Astrocyte of the spinal cord (primary cell): Measurements from ENCODE around the gene PALLD.
A peak's percentile ranks its signal among the peaks of the same experiment; 100 is the strongest.

Experiments
- DNase-seq: peaks from one replicate; pipeline ENCODE4 v3.0.0; 2011; ENCODE audit warnings: low read depth, low spot score
- H3K4me3 ChIP-seq: 2 replicates; pipeline ENCODE4 v1.5.1; 2011; ENCODE audit warnings: low read depth, mild to moderate bottlenecking, low read length, moderate library complexity
- CTCF ChIP-seq: IDR thresholded peaks from 2 replicates; pipeline ENCODE4 v1.5.1; 2012; ENCODE audit warnings: low read depth, mild to moderate bottlenecking, low read length, inconsistent platforms
- in situ Hi-C: cut with HindIII; loops from 2 replicates; pipeline ENCODE4 v1.10.0; 2017; ENCODE audit warnings: low sequenced_read_pairs

The PALLD gene

GRCh38 chr4:168655182-168655581 is 158.3 kb downstream of the PALLD start:
- no peak for TF ChIP-seq CTCF
- no peak overlapping the region for H3K4me3 ChIP-seq
- no peak for DNase-seq
- in situ Hi-C loops: no loop called here

- DNase-seq: peak; percentile 85
- TF ChIP-seq CTCF: no peak
- no peak overlapping the region for H3K4me3 ChIP-seq
- in situ Hi-C loops: no loop called here
Measured at GRCh38 chr4:168656055-168656660, 159.3 kb downstream of the PALLD start.

GRCh38 chr4:168656946-168657473 is 160.2 kb downstream of the PALLD start:
- in situ Hi-C loops: no loop called here
- no peak for TF ChIP-seq CTCF

GRCh38 chr4:168658751-168659150 is 161.9 kb downstream of the PALLD start:
- no peak overlapping the region for H3K4me3 ChIP-seq
- DNase-seq: no peak
- in situ Hi-C loops: no loop called here
- no peak for TF ChIP-seq CTCF

More at GRCh38 chr4:168656946-168657473, 160.2 kb downstream of the PALLD start:
- H3K4me3 ChIP-seq: no peak overlapping the region
- no peak for DNase-seq

GRCh38 chr4:168659741-168660465 is 163.1 kb downstream of the PALLD start:
- no peak for TF ChIP-seq CTCF
- no peak for DNase-seq
- in situ Hi-C loops: no loop called here
- H3K4me3 ChIP-seq: no peak overlapping the region

GRCh38 chr4:168662297-168662984 is 165.6 kb downstream of the PALLD start:
- in situ Hi-C loops: no loop called here
- no peak overlapping the region for H3K4me3 ChIP-seq
- DNase-seq: no peak
- no peak for TF ChIP-seq CTCF
